Gastroesophageal sphincter (tissue), 3 donors: ENCODE data around the gene ROCK1.

ENCODE experiments used
- EP300 ChIP-seq: sonication (generic); formaldehyde crosslinking; IDR thresholded peaks from one replicate; pipeline ENCODE4 v1.6.1; 2017; ENCODE audit warnings: antibody characterized with exemption, mild to moderate bottlenecking
- POLR2A ChIP-seq, 2 donors: fragments of 450-650 bp; IDR thresholded peaks; one replicate each; pipeline ENCODE4 v1.6.1; 2017; ENCODE audit warnings: antibody characterized with exemption in 2 of 2, mild to moderate bottlenecking in 2 of 2, moderate library complexity in 1 of 2
- POLR2AphosphoS5 ChIP-seq: sonication (generic); formaldehyde crosslinking; IDR thresholded peaks from one replicate; pipeline ENCODE4 v1.6.1; 2017; ENCODE audit warnings: antibody characterized with exemption
- TF ChIP-seq, protein P1 (sequence below), 4 experiments: fragments of 200-600 bp in 2 of 4; fragments of 450-650 bp in 2 of 4; sonication (generic) in 1 of 4; IDR thresholded peaks; one replicate each; pipeline ENCODE4 v1.5.1; 2017 to 2019; ENCODE audit warnings: antibody characterized with exemption in 4 of 4, mild to moderate bottlenecking in 2 of 4, moderate library complexity in 2 of 4

DNA sequence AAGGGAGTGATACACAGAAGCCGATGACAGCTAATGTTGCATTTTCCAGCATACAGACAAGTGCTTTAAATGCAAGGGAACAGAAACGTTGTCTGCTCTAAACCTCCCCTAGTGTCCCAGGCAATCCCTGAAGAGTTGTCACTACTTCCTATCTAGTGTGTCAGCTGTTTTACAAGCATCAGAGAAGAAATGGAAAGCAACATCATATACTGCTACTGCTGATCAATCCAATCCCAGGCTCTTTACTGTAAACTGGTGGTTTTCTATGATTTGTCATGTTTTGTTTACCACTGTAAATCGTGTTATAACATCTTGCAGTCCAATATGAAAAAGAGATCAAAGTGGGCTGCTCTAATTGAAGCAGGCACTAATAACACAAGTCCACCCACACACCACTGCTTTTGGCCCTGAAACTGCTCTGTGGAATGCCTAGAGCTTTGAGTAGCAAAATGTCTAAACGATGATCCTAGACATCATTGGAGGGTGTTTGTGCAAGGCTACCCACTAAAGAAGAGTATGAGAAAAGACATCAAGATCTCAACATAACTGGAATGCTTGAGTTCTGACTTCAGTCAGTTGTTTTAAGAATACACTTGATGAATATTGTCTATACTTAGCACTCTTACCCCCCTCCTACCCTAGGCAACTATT, 18.1 kb upstream of the ROCK1 start:
- TF ChIP-seq, protein P1, sequence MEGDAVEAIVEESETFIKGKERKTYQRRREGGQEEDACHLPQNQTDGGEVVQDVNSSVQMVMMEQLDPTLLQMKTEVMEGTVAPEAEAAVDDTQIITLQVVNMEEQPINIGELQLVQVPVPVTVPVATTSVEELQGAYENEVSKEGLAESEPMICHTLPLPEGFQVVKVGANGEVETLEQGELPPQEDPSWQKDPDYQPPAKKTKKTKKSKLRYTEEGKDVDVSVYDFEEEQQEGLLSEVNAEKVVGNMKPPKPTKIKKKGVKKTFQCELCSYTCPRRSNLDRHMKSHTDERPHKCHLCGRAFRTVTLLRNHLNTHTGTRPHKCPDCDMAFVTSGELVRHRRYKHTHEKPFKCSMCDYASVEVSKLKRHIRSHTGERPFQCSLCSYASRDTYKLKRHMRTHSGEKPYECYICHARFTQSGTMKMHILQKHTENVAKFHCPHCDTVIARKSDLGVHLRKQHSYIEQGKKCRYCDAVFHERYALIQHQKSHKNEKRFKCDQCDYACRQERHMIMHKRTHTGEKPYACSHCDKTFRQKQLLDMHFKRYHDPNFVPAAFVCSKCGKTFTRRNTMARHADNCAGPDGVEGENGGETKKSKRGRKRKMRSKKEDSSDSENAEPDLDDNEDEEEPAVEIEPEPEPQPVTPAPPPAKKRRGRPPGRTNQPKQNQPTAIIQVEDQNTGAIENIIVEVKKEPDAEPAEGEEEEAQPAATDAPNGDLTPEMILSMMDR (IDR thresholded peaks at IDR 0.05) = no peak
- TF ChIP-seq POLR2AphosphoS5 (no peak), POLR2A (IDR thresholded peaks at IDR 0.05) (no peak), EP300 (no peak)
